ENCODE measurements around the gene DAB2IP.
A peak's percentile ranks its signal among the peaks of the same experiment; 100 is the strongest.
"Not testable (repeated sequence)": the region's sequence is repeated elsewhere in the genome, so short reads cannot be mapped to it uniquely, and the experiment has no call there.

DAB2IP gene

DNA sequence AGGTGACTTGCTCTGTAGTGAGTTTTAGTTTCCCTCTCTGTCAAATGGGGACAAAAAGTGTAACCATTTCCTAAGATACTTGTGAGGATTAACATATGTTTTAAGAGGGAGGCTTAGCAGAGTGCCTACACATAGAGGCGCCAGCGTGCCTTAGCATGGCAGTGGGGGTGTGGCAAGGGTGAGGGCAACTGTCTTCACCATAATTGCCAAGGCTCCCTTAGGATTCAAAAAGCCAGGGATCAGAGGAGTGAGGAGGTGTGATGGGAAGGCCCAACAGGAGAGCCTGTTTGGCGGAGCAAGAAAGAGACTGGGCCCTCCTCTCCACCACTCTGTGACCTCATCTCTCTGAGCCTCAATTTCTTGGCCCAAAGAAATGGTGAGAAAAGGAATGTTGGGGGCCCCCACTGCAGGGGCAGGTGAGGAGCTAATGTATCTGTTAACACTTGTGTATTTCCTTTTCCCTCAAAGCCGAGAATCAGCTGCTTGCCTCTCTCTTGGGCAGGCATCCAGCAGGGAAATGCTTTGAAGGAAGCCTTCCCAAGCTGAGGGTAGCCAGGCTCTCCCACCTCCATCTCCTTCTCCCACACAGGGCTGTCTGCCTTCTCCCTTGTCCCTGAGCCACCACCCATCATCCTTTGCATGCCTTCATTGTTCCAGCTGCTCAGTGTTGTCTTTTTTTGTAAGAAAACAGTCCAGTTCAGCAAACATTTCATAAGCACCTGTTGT, 76.0 kb downstream of the DAB2IP start:
- no peak for DNase-seq (ENCODE audit: low read depth)

DNA sequence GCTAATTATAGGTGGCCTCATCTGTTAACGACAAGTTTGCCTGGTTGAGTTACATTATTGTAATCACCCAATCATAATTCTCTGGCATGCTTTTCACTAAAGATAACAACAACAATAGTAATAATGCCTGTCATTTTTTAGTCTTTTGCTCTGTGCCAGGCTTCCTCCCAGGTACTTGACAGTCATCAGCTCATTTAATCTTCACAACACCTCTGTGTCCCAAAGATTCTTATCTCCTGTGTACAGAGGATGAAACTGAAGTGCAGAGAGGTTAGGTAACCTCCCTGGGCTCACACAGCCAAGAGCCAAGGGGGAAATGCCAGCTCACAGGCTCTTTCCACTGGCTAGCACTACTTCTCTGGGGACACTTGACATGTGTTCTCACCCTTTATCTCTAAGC, 77.5 kb downstream of the DAB2IP start:
- no peak for DNase-seq (ENCODE audit: low read depth)

DNA sequence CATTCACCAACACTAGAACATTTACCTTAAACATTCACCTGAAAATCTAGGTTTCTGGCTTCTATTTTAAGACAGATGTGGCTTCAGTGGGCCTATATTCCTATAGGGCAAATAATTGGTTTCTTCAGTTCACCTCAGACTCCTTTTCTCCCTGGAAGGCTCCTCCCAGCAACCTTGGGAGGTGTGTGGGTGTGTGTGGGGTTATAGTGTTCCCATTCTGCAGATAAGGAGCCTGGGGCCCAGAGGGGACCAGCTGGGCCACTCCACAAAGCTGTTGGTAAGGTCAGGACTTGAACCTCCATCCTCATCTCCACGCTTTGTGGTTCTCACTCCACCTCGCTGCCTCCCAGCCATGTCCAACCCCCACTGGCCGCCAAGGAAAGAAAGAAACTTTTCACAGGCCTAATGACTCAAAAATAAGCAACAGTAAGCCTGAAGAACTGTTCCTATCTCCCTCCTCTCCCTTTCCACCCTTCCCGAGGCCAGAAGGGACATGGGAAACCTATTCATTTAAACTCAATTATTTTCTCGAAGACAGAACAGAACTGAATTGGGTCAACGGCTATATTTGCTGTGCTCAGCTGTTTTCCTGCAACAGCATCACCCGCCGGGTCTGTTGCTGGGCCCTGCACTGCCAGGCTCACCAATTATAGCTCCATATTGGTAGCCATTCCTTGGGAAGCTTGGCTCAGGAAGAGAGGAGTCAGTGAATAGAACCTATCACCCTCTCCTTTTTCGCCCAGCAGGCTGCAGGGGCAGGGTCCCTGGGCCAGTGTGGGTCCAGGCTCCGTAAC, 78.5 kb downstream of the DAB2IP start:
- no peak for DNase-seq (ENCODE audit: low read depth)

DNA sequence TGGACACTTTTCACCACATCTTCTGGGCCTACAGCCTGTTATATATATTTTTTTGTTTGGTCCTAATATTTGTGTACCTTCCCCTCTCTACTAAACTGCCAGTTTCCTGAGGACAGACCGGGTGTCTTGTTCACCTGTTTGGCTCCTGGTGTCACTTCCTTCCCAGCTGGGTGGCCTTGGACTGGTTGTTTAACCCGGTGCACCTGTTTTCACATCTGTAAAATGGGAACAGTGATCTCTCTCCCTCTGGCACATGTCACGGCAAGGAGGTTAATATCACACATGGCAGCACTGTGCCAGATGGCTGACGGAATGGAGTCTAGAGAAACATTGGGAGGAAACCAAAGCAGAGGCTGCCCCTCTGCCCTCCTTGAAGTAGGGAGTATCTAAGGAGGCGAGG, 79.7 kb downstream of the DAB2IP start:
- DNase-seq (ENCODE audit: low read depth), result no peak

DNA sequence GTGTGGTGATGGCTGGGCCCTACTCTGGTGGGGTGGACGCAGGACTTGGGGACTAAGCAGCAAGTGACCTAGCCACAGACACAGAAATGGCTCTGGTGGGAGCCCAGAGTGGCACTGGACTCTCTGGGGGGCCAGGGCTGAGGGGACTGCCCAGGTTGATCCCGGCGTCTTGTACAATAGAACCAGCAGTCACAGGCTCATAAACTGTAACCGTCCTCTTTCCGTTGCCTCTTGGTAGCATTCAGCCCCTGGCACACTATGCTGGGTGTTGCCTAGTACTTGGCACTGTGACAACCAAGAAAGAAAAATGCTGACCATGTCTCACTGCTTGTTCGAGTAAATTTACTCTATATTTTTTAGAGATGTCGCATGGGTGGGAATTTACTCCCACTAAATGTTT, 80.5 kb downstream of the DAB2IP start:
- DNase-seq (ENCODE audit: low read depth), result no peak

DNA sequence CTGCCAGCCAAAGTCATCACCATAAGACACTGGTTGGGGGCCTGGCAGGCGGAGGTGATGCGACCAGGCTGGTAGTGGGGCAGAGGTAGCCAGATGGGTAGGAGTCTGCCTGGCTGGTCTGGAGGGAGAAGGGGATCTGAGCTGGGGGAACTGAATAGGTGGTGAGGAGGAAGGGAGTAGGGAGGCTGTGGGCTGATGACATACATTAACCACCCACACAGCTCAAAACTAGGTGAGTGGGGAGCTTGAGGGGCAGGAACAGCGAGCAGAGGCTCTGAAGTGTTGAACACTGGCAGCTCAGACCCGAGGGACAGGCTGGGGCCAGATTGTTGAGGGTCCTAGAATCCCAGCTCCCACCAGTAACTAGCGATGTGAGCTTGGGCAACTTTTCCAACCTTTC, 81.0 kb downstream of the DAB2IP start:
- no peak for DNase-seq (ENCODE audit: low read depth)

DNA sequence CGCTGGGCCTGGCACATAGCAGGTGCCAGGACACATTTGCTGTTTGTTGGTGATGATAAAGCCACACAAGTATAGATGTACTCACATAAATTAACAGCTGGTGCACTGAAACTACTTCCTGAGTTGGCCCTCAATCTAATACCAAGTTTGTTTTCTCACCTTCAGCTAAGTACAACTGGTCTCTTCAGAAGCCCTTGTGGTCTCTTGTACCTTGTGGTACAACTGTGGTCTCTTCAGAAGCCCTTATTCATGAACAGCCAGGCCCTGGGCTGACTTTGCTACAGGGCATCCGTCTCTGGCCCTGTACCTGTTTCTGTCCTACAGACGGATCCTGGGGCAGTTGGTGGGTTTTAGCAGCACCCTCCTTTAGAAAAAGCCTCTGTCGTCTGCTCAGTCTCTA, 81.5 kb downstream of the DAB2IP start:
- DNase-seq (ENCODE audit: low read depth), result no peak

DNA sequence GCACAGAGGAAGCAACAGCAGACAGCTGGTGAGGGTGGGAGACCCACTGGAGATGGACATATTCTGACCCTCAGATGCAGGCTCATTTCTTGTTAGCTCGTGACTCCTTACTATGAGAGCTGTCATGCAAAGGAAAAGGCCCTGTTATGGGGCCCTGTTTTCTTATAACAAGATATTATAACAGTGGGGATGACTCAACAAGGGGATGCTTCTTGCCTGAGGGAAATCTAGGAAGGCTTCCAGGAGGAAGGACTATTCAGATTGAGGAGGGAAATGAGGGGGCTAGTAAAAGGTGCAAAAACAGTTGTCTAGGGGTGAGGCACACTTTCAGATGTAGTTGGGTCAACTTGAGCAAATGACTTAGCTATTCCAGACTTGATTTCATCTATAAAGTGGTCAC, 83.0 kb downstream of the DAB2IP start:
- no peak for DNase-seq (ENCODE audit: low read depth)

DNA sequence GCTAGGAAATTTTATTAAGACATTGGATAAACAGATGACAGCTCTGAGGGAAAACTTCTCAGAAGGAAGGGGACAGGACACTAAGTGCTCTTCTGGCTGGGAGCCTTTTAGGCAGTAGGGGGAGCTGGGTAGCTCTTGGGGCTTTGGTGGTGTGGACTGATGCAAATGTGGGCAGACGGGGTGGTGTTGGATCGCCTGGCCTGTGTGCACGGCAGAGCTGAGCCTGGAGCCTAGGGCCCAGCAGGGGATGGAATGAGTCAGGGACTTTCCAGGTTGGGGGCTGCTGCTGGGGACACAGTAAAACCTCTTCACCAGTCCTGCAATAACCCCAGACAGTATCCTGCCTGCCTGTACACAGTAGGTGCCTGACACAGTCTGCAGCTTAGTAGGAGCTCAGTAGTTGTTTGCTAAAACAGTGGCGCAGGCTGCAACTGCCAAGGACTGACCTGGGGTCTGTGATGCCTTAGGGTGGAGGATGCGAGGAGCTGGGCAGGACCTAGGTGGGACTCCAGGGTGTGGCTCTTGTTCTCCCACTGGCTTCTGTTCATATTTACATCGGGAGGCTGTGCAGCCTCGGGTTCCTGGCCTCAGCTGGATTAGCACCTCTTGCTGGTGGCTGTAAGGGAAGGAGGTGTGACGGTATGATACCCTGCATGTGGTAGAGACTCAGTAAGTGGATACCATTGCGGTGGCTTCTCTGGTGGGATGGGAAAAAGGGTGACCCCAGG, 83.8 kb downstream of the DAB2IP start:
- DNase-seq (ENCODE audit: low read depth), result peak; percentile 47

DNA sequence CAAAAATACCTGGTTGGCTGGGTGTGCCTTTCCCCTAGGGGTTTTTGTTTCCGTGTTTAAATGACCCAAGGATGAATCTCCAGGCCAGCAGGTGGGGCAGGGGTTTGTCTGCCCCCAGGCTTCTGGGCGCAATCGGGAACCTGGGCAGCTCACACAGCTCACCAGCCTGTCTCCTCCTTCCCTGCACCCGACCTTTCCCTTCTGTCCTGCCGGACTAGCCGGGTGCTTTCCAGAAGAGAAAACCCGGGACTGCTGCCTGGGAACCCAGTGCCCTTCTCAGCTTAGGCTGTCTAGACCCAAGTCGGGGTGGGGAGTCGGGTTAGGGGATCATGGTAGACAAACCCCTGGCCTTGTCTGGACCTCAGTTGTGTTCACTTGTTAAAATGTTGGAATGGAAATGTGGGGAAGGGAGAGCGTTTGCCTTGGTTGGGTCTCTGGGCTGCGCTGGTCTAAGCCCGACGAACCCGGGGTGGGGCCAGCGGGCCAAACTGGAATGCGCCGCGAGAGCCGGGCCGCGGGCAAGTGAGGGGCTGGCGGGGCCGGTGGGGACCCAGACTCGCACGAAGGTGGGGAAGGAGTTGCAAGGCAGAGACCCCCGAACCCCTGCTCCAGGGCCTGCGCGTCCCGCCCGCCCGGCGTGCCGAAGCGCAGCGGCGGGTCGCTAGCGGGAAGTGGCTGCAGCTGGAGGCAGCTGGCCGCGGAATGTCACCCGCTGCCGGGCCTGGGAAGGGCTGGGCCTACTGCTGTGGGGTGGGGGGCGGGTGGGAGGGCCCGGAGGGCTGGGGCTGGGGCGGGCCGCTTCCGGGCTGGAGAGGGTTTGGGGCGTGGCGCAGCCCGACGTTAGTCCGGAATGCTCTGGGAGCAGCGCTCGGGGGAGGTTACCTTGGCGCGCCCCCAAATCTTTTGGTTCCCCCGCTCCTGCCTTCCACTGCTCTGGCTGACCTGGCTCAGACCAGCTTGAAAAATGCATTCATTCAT, 84.6 kb downstream of the DAB2IP start:
- peak; percentile 33 for DNase-seq (ENCODE audit: low read depth)

DNA sequence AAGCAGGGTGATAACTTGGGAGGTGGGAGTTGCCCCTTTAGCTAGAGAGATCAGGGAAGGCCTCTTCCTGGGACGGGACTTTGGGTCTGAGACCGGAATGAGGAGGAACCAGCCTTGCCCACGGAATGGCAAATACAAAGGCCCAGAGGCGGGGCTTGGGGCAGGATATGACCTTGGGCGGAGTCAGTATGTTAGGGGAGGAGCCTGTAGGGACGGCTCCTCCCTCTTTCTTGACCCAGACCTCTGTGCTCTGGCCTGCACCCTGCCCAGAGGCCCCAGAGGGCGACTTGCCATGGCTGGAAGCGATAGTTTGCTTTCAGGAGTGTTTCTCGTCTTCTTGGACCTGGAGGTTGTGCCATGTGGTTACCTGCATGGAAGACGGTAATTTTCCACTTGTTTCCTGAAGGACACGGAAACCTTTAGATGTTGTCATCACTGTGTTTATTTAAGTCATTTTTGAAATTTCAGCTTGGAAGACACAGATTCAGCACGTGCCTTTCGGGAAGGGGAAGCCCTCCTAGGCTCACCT, 85.6 kb downstream of the DAB2IP start:
- no peak for DNase-seq (ENCODE audit: low read depth)

DNA sequence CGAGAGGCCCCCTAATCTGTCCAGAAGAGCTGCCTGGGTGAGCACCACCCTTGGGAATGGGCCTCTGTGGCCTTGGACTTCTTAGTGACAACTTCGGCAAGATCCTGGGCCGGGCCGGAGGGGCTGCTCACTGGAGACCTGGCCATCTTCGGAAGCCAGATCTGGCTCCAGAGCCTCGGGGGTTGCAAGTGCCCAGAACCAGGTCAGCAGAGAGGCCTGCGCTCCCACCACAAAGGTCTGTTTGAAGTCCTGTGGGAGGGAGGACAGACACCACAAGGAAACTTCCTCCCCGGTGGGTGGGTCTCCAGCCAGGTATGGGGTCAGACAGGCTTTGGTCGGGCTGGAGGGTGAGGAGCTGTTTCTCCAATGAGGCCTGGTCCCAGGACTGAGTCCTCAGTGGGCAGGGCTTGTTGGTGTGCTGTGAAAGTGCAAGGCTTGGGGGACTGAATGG, 86.1 kb downstream of the DAB2IP start:
- DNase-seq (ENCODE audit: low read depth), result no peak

DNA sequence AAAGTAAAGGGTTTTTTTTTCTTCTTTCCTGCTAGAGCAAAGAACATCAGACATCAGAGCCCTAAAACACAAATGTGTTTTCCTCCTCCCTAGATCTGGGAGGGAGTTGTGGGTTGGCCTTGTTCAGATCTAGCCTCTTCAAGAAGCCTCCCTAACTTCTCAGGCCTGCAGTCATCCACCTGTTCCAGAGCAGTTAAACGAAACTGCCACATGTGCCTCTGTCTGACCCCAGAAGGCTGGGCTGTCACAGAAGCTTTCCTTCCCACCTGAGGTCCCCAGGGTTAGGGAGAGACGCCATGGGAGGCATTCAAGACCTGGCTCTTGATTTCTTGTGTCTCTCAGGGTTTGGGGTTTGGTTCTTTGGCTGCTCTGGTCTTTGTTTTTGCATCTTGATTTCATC, 87.0 kb downstream of the DAB2IP start:
- no peak for DNase-seq (ENCODE audit: low read depth)

DNA sequence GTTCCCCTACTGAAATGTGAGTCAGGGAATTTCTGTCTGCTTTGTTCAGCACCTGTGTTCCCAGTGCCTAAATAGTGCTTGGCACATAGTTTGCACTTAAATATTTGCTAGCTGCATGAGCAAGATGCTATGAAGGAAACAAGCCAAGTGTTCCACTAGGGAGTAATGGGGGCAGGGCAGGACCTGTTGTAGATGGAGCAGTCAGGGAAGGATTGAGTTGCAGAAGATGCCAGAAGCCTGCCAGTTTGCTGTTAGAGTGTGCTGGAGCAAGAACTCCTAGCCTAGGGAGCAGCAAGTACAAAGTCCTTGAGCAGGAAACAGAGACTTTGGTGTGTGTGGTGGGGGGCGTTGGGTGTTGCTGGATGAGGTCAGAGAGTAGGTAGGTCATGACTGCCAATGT, 87.5 kb downstream of the DAB2IP start:
- DNase-seq (ENCODE audit: low read depth), result peak; percentile 30

DNA sequence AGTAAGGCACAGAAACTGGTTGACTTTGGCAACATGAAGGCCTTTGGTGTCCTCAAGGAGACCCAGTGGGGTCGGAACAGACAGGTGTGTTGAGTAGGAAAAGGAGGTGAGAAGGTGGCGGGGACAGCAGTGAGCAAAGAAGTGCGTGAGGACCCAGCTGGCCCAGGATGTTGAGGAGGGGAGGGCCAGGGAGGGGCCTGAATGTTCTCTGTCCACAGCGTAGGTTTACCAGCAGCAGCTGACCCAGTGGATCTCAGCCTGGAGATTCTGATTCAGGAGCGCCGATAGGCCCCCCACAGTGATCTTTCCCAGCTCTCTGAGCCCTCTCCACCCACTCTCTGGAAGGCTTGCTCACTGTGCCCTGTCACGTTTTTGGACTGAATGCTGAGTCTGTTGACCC, 88.5 kb downstream of the DAB2IP start:
- no peak for DNase-seq (ENCODE audit: low read depth)

DNA sequence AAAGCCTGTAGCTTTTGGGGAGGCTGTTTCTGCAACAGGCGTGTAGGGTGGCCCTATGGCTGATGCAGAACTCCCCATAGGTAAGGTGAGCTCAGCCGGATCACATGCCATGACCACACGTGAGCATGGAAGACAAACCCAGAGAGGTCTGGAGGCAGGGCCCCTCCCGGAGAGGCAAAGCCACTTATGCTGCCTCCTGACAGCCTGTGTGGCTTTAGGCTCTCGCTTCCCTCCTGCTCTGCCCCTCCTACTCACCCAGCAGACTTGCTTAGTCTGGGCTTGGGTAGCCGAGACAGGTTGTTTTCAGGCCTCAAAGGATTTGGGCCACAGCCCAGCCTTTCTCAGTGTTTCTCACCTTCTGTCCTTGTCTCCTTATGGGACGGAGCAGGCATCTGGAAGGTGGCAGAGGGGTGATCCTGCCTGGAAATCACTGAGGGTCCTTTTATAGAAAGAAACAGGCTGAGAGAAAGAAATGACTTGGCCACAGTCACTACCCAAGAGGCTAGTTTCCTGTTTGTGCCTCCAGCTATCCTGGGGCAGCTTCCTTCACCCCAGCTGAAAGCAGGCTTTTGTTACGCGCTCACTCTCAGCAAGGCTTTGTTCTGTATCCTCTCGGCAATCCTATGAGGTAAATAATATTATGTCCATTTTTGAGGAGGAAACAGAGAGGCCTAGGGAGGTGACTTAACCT, 89.9 kb downstream of the DAB2IP start:
- no peak for DNase-seq (ENCODE audit: low read depth)

DNA sequence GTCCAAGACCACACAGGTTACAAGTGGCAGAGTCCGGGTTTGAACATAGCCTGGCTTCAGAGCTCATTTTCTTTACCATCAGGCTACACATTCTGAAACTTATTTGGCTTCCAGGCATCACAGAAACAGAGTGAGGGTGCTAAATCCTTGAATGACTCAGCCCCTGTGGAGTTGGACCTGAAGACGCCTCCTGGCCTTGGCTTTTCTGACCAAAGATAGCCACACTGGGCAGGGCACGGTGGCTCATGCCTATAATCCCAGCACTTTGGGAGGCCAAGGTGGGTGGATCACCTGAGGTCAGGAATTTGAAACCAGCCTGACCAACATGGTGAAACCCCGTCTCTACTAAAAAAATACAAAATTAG, 90.5 kb downstream of the DAB2IP start:
- DNase-seq (ENCODE audit: low read depth), result not testable (repeated sequence)

DNA sequence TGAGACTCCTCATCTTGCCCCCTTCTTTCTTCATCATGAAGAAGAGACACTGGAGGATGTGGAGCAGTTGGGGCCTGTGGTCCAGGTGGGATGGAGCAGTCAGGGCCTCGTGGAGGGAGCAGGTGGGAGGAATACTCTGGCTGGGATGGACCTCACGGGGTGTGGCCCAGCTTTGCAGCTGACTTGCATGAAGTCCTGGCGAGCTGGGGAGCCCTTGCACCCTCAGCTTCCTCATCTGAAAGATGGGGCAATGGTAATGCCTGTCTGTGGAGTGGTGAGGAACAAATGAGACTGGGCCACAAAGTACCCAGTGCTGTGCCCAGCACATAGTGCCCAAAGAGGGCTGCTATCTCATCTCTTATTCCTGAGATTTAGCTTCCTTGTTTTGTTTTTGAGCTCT, 91.5 kb downstream of the DAB2IP start:
- DNase-seq (ENCODE audit: low read depth), result no peak

DNA sequence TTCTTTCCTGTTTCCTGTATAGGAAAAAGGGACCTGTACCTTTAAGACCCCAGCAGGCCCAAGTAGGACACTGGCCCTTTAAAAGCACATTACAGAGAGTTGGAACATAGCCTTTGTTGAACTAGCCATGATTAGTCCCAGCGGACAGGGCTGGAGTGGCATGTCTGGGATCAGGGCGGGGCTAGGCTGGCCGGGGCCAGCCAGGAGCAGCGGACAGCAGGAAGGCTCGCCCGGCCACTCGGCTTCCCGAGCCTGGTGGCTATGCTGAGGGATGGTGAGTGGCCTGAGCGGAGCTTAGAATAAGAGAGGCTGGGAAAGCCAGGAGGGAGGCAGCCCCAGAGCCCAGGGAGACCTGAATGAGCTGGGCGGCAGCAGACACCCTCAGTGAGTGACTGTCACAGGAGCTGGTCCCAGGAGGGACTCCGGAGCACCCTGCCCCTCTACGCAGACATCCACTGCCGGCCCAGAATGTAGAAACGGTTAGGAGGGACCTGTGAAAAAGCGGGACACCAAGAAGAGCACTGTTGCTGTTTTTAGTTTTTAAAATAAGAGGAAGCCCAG, 92.1 kb downstream of the DAB2IP start:
- peak; percentile 84 for DNase-seq (ENCODE audit: low read depth)

DNA sequence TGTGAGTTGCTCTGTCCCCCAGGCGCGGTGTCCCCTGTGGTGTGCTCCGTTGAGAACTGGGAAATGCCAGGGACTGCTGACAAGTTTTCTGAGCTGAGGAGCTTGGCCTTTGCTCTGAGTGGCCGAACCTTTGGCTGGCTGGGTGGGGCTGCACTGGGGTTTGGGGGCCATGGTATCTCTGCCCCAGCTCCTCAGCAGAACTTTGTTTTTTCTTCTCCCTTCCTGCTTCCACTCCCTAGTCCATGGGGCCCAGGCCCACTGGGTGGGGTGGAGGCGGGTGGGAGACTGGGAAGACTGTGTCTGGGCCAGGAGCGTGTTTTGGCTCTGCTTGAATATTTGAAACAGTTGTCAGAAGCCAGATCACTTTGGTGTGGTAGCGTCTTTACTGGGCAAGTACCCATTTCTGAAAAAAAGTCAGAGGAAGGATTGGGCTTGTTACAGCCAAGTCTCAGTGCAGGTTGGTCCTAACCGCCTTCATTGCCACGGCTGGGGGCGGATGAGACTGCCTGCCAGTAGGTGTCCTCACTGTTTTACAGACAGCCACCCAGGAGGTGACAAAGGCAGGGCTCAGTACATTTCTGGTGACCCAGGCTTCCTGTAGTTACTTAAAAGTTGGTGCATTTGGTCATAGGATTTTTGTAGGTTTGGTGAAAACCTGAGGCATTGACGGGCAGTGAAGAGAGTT, 92.7 kb downstream of the DAB2IP start:
- peak; percentile 52 for DNase-seq (ENCODE audit: low read depth)
